Activated naive CD8-positive, alpha-beta T cell treated with anti-CD3 and anti-CD28 coated beads, Interleukin-2, amount 50 U/mL, for 24 hours (primary cell): Measurements from ENCODE around the gene SNX30.
A peak's percentile ranks its signal among the peaks of the same experiment; 100 is the strongest.

Experiments
- ATAC-seq: fragments of 150-1000 bp; cut with Tn5 transposase; one replicate; pipeline ENCODE4 v1.10.0; 2021
- DNase-seq: peaks from one replicate; pipeline ENCODE4 v3.0.0; 2021
- H3K27ac Mint-ChIP-seq: one replicate; pipeline ENCODE4 v1.8.0; 2021; ENCODE audit warnings: mild to moderate bottlenecking, mixed read lengths
- H3K27me3 Mint-ChIP-seq: one replicate; pipeline ENCODE4 v1.8.0; 2021; ENCODE audit warnings: mixed read lengths
- H3K36me3 Mint-ChIP-seq: one replicate; pipeline ENCODE4 v1.8.0; 2021; ENCODE audit warnings: low read depth, mixed read lengths
- H3K4me1 Mint-ChIP-seq: one replicate; pipeline ENCODE4 v1.8.0; 2021; ENCODE audit warnings: mixed read lengths
- H3K4me3 Mint-ChIP-seq: one replicate; pipeline ENCODE4 v1.8.0; 2021; ENCODE audit warnings: mild to moderate bottlenecking, moderate library complexity, mixed read lengths
- H3K9me3 Mint-ChIP-seq: one replicate; pipeline ENCODE4 v1.8.0; 2021; ENCODE audit warnings: mixed read lengths

SNX30 gene

GRCh38 chr9:112784020-112784785 lies 33.6 kb downstream of the SNX30 start:
- Mint-ChIP-seq H3K36me3 (peaks cover 1% of the 10 kb centered on the region), H3K4me1 (peaks cover 15% of the 10 kb centered on the region), H3K4me3 (no peak overlapping the region), H3K9me3 (no peaks in the 10 kb centered on the region), H3K27me3 (no peaks in the 10 kb centered on the region), H3K27ac (no peak overlapping the region)
- ATAC-seq (no peak), DNase-seq (no peak)

GRCh38 chr9:112785986-112786385 lies 35.4 kb downstream of the SNX30 start:
- no peaks in the 10 kb centered on the region for H3K9me3 Mint-ChIP-seq
- H3K4me3 Mint-ChIP-seq, result no peak overlapping the region
- no peak for ATAC-seq
- DNase-seq, result no peak
- no peak overlapping the region for H3K27ac Mint-ChIP-seq
- H3K36me3 Mint-ChIP-seq, result peaks cover 1% of the 10 kb centered on the region
- H3K4me1 Mint-ChIP-seq, result peaks cover 13% of the 10 kb centered on the region
- H3K27me3 Mint-ChIP-seq, result no peaks in the 10 kb centered on the region

GRCh38 chr9:112786829-112787520 lies 36.4 kb downstream of the SNX30 start:
- H3K4me1 Mint-ChIP-seq, result peaks cover 13% of the 10 kb centered on the region
- ATAC-seq (no peak), DNase-seq (no peak)
- no peaks in the 10 kb centered on the region for H3K27me3 Mint-ChIP-seq
- no peaks in the 10 kb centered on the region for H3K9me3 Mint-ChIP-seq
- no peak overlapping the region for H3K4me3 Mint-ChIP-seq
- peak overlapping the region; percentile 17 for H3K27ac Mint-ChIP-seq
- peaks cover 1% of the 10 kb centered on the region for H3K36me3 Mint-ChIP-seq

GRCh38 chr9:112787978-112788377 lies 37.4 kb downstream of the SNX30 start:
- H3K4me1 Mint-ChIP-seq, result peaks cover 17% of the 10 kb centered on the region
- H3K27me3 Mint-ChIP-seq, result no peaks in the 10 kb centered on the region
- peaks cover 1% of the 10 kb centered on the region for H3K36me3 Mint-ChIP-seq
- H3K9me3 Mint-ChIP-seq, result no peaks in the 10 kb centered on the region
- H3K4me3 Mint-ChIP-seq, result no peak overlapping the region
- ATAC-seq, result no peak
- no peak overlapping the region for H3K27ac Mint-ChIP-seq
- DNase-seq, result no peak

GRCh38 chr9:112789473-112789872 lies 38.9 kb downstream of the SNX30 start:
- DNase-seq, result no peak
- Mint-ChIP-seq H3K36me3 (peaks cover 1% of the 10 kb centered on the region), H3K27ac (no peak overlapping the region), H3K4me3 (no peak overlapping the region), H3K9me3 (no peaks in the 10 kb centered on the region), H3K27me3 (no peaks in the 10 kb centered on the region), H3K4me1 (peaks cover 22% of the 10 kb centered on the region)
- no peak for ATAC-seq

GRCh38 chr9:112789891-112790774 lies 39.6 kb downstream of the SNX30 start:
- DNase-seq (no peak), ATAC-seq (no peak)
- Mint-ChIP-seq H3K9me3 (no peaks in the 10 kb centered on the region), H3K27me3 (no peaks in the 10 kb centered on the region), H3K27ac (no peak overlapping the region), H3K4me1 (peaks cover 22% of the 10 kb centered on the region), H3K36me3 (peaks cover 1% of the 10 kb centered on the region), H3K4me3 (no peak overlapping the region)

- Mint-ChIP-seq H3K36me3 (no peaks in the 10 kb centered on the region), H3K4me3 (no peak overlapping the region), H3K27ac (no peak overlapping the region), H3K9me3 (no peaks in the 10 kb centered on the region), H3K27me3 (no peaks in the 10 kb centered on the region), H3K4me1 (peaks cover 9% of the 10 kb centered on the region)
- no peak for ATAC-seq
- no peak for DNase-seq
These were observed 42.1 kb downstream of the SNX30 start for GRCh38 chr9:112792670-112793069.

- Mint-ChIP-seq H3K27me3 (no peaks in the 10 kb centered on the region), H3K4me1 (peaks cover 9% of the 10 kb centered on the region), H3K4me3 (no peak overlapping the region), H3K27ac (no peak overlapping the region), H3K36me3 (no peaks in the 10 kb centered on the region), H3K9me3 (no peaks in the 10 kb centered on the region)
- DNase-seq (peak; percentile 85), ATAC-seq (peak; percentile 98)
These were observed 42.8 kb downstream of the SNX30 start for GRCh38 chr9:112793213-112793810.

GRCh38 chr9:112794731-112795130 lies 44.2 kb downstream of the SNX30 start:
- Mint-ChIP-seq H3K4me1 (peaks cover 9% of the 10 kb centered on the region), H3K27me3 (no peaks in the 10 kb centered on the region), H3K9me3 (no peaks in the 10 kb centered on the region), H3K36me3 (no peaks in the 10 kb centered on the region), H3K4me3 (no peak overlapping the region), H3K27ac (no peak overlapping the region)
- no peak for DNase-seq
- ATAC-seq, result no peak

GRCh38 chr9:112795921-112796320 lies 45.4 kb downstream of the SNX30 start:
- Mint-ChIP-seq H3K4me1 (peaks cover 9% of the 10 kb centered on the region), H3K9me3 (no peaks in the 10 kb centered on the region), H3K36me3 (no peaks in the 10 kb centered on the region), H3K27me3 (no peaks in the 10 kb centered on the region), H3K4me3 (no peak overlapping the region), H3K27ac (no peak overlapping the region)
- no peak for DNase-seq
- no peak for ATAC-seq

GRCh38 chr9:112796485-112796884 lies 45.9 kb downstream of the SNX30 start:
- Mint-ChIP-seq H3K36me3 (no peaks in the 10 kb centered on the region), H3K9me3 (no peaks in the 10 kb centered on the region), H3K4me1 (peaks cover 9% of the 10 kb centered on the region), H3K27me3 (no peaks in the 10 kb centered on the region), H3K27ac (no peak overlapping the region), H3K4me3 (no peak overlapping the region)
- ATAC-seq, result no peak
- DNase-seq, result no peak

- no peak for ATAC-seq
- H3K4me1 Mint-ChIP-seq, result no peaks in the 10 kb centered on the region
These were observed 58.8 kb downstream of the SNX30 start for GRCh38 chr9:112809351-112809848.

GRCh38 chr9:112809906-112810305 lies 59.3 kb downstream of the SNX30 start:
- ATAC-seq (no peak), DNase-seq (no peak)
- Mint-ChIP-seq H3K4me1 (no peaks in the 10 kb centered on the region), H3K9me3 (no peaks in the 10 kb centered on the region), H3K27ac (no peak overlapping the region), H3K27me3 (no peaks in the 10 kb centered on the region), H3K36me3 (peaks cover 6% of the 10 kb centered on the region), H3K4me3 (no peak overlapping the region)

More at GRCh38 chr9:112809351-112809848, 58.8 kb downstream of the SNX30 start:
- H3K4me3 Mint-ChIP-seq, result no peak overlapping the region
- no peak overlapping the region for H3K27ac Mint-ChIP-seq
- H3K27me3 Mint-ChIP-seq, result no peaks in the 10 kb centered on the region
- H3K9me3 Mint-ChIP-seq, result peaks cover 4% of the 10 kb centered on the region
- peaks cover 9% of the 10 kb centered on the region for H3K36me3 Mint-ChIP-seq
- DNase-seq, result no peak
